ENCODE measurements around the gene MBD2.

- TF ChIP-seq GLIS3 (CRISPR knock-in tag; IDR thresholded peaks at IDR 0.05) (no peak), ISL1 (CRISPR knock-in tag; IDR thresholded peaks at IDR 0.05) (no peak), CREB5 (CRISPR knock-in tag; IDR thresholded peaks at IDR 0.05; ENCODE audit: low read depth) (no peak), PATZ1 (CRISPR knock-in tag; IDR thresholded peaks at IDR 0.05; ENCODE audit: borderline replicate concordance) (no peak), ZNF565 (CRISPR knock-in tag; conservative IDR thresholded peaks at IDR 0.05; ENCODE audit: low read depth) (no peak), TSHZ2 (CRISPR knock-in tag; IDR thresholded peaks at IDR 0.05) (no peak), ARNTL (CRISPR knock-in tag; IDR thresholded peaks at IDR 0.05; ENCODE audit: borderline replicate concordance, low read depth) (no peak), ZFP30 (CRISPR knock-in tag; IDR thresholded peaks at IDR 0.05) (no peak), ESRRG (CRISPR knock-in tag; IDR thresholded peaks at IDR 0.05) (no peak), PPARA (CRISPR knock-in tag; IDR thresholded peaks at IDR 0.05; ENCODE audit: borderline replicate concordance) (no peak), CSDC2 (CRISPR knock-in tag; IDR thresholded peaks at IDR 0.05) (no peak), RARB (CRISPR knock-in tag; IDR thresholded peaks at IDR 0.05) (no peak), ZNF8 (CRISPR knock-in tag; IDR thresholded peaks at IDR 0.05) (no peak), TOX (CRISPR knock-in tag; IDR thresholded peaks at IDR 0.05; ENCODE audit: borderline replicate concordance) (no peak)
These were observed 15.1 kb upstream of the MBD2 start for GRCh38 chr18:54239601-54240000.

Measured in SK-N-SH treated with all-trans-retinoic acid at 6 μM for 48 hours (cell line).